Parathyroid adenoma (tissue), 2 donors: ENCODE results near the gene ARSB.

Source experiments
- H2AFZ ChIP-seq: fragments of 300-600 bp; sonication (generic); one replicate; pipeline ENCODE4 v1.7.0; 2017; ENCODE audit warnings: antibody characterized with exemption, mild to moderate bottlenecking
- H3K27ac ChIP-seq: fragments of 300-600 bp; sonication (generic); one replicate; pipeline ENCODE4 v1.7.0; 2017
- H3K27me3 ChIP-seq: fragments of 300-600 bp; sonication (generic); one replicate; pipeline ENCODE4 v1.7.0; 2017; ENCODE audit warnings: low read length; ENCODE audit not compliant: control insufficient read depth, insufficient read depth
- H3K36me3 ChIP-seq: fragments of 300-600 bp; sonication (generic); one replicate; pipeline ENCODE4 v1.7.0; 2017; ENCODE audit warnings: low read length; ENCODE audit not compliant: control insufficient read depth, insufficient read depth
- H3K4me1 ChIP-seq: fragments of 300-600 bp; sonication (generic); one replicate; pipeline ENCODE4 v1.7.0; 2017; ENCODE audit warnings: control low read depth
- H3K4me2 ChIP-seq: fragments of 300-600 bp; sonication (generic); one replicate; pipeline ENCODE4 v1.7.0; 2017; ENCODE audit warnings: low read length
- H3K4me3 ChIP-seq: fragments of 300-600 bp; sonication (generic); one replicate; pipeline ENCODE4 v1.7.0; 2017; ENCODE audit warnings: low read depth, low read length
- H3K79me2 ChIP-seq: fragments of 300-600 bp; sonication (generic); one replicate; pipeline ENCODE4 v1.7.0; 2017; ENCODE audit warnings: control low read depth
- H3K9ac ChIP-seq: fragments of 300-600 bp; sonication (generic); one replicate; pipeline ENCODE4 v1.7.0; 2017; ENCODE audit warnings: mild to moderate bottlenecking
- H3K9me3 ChIP-seq: fragments of 300-600 bp; sonication (generic); one replicate; pipeline ENCODE4 v1.7.0; 2017; ENCODE audit warnings: low read length; ENCODE audit not compliant: control insufficient read depth
- CTCF ChIP-seq: fragments of 300-600 bp; sonication (generic); IDR thresholded peaks from one replicate; pipeline ENCODE4 v1.7.0; 2017; ENCODE audit warnings: antibody characterized with exemption, mild to moderate bottlenecking
- donor health status: primary hyperparathyroidism.

The ARSB gene

GRCh38 chr5:78925129-78925876 is 59.8 kb downstream of the ARSB start:
- Histone ChIP-seq H3K27ac (no peak overlapping the region), H3K4me1 (no peaks in the 10 kb centered on the region), H3K9ac (no peak overlapping the region), H3K27me3 (no peaks in the 10 kb centered on the region), H3K79me2 (no peaks in the 10 kb centered on the region), H2AFZ (no peak overlapping the region), H3K4me3 (no peak overlapping the region), H3K9me3 (no peaks in the 10 kb centered on the region), H3K36me3 (no peaks in the 10 kb centered on the region), H3K4me2 (no peak overlapping the region)
- no peak for TF ChIP-seq CTCF

GRCh38 chr5:78923622-78923970 is 61.5 kb downstream of the ARSB start:
- no peak for TF ChIP-seq CTCF
- Histone ChIP-seq H3K4me2 (no peak overlapping the region), H3K27ac (no peak overlapping the region), H3K79me2 (no peaks in the 10 kb centered on the region), H3K36me3 (no peaks in the 10 kb centered on the region), H3K9ac (no peak overlapping the region), H3K4me1 (no peaks in the 10 kb centered on the region), H2AFZ (no peak overlapping the region), H3K4me3 (no peak overlapping the region), H3K27me3 (no peaks in the 10 kb centered on the region), H3K9me3 (no peaks in the 10 kb centered on the region)

- Histone ChIP-seq H3K4me2 (no peak overlapping the region), H3K9ac (no peak overlapping the region), H3K4me1 (no peaks in the 10 kb centered on the region), H3K27ac (no peak overlapping the region), H3K36me3 (no peaks in the 10 kb centered on the region), H3K4me3 (no peak overlapping the region), H3K9me3 (no peaks in the 10 kb centered on the region), H3K79me2 (no peaks in the 10 kb centered on the region), H2AFZ (no peak overlapping the region), H3K27me3 (no peaks in the 10 kb centered on the region)
- TF ChIP-seq CTCF: no peak
Measured at GRCh38 chr5:78922879-78923621, 62.1 kb downstream of the ARSB start.

GRCh38 chr5:78920604-78921003 is 64.5 kb downstream of the ARSB start:
- H3K9me3 ChIP-seq: no peaks in the 10 kb centered on the region
- no peaks in the 10 kb centered on the region for H3K4me1 ChIP-seq
- no peaks in the 10 kb centered on the region for H3K36me3 ChIP-seq
- H3K27ac ChIP-seq: no peak overlapping the region
- TF ChIP-seq CTCF: no peak
- no peak overlapping the region for H3K4me3 ChIP-seq
- H3K4me2 ChIP-seq: no peak overlapping the region
- no peaks in the 10 kb centered on the region for H3K79me2 ChIP-seq
- no peak overlapping the region for H2AFZ ChIP-seq
- no peaks in the 10 kb centered on the region for H3K27me3 ChIP-seq
- H3K9ac ChIP-seq: no peak overlapping the region

GRCh38 chr5:78919796-78920195 is 65.3 kb downstream of the ARSB start:
- H3K27me3 ChIP-seq: no peaks in the 10 kb centered on the region
- H2AFZ ChIP-seq: no peak overlapping the region
- no peak overlapping the region for H3K4me2 ChIP-seq
- H3K36me3 ChIP-seq: no peaks in the 10 kb centered on the region
- no peak overlapping the region for H3K27ac ChIP-seq
- H3K9me3 ChIP-seq: no peaks in the 10 kb centered on the region
- H3K79me2 ChIP-seq: no peaks in the 10 kb centered on the region
- no peaks in the 10 kb centered on the region for H3K4me1 ChIP-seq
- no peak for TF ChIP-seq CTCF
- no peak overlapping the region for H3K4me3 ChIP-seq
- no peak overlapping the region for H3K9ac ChIP-seq
